Peyer's patch (tissue), 4 donors: ENCODE data around the gene WNK4.

Source experiments
- POLR2A ChIP-seq, 2 donors: fragments of 450-650 bp; IDR thresholded peaks; one replicate each; pipeline ENCODE4 v1.5.1; 2017; ENCODE audit warnings: antibody characterized with exemption in 2 of 2, mild to moderate bottlenecking in 2 of 2, moderate library complexity in 2 of 2
- TF ChIP-seq, protein P1 (sequence below), 6 experiments: fragments of 450-650 bp in 4 of 6; fragments of 200-600 bp in 2 of 6; sonication (generic) in 1 of 6; IDR thresholded peaks; one replicate each; pipeline ENCODE4 v1.5.1; 2017 to 2019; ENCODE audit warnings: antibody characterized with exemption in 6 of 6, mild to moderate bottlenecking in 3 of 6, moderate library complexity in 1 of 6

- TF ChIP-seq, protein P1, sequence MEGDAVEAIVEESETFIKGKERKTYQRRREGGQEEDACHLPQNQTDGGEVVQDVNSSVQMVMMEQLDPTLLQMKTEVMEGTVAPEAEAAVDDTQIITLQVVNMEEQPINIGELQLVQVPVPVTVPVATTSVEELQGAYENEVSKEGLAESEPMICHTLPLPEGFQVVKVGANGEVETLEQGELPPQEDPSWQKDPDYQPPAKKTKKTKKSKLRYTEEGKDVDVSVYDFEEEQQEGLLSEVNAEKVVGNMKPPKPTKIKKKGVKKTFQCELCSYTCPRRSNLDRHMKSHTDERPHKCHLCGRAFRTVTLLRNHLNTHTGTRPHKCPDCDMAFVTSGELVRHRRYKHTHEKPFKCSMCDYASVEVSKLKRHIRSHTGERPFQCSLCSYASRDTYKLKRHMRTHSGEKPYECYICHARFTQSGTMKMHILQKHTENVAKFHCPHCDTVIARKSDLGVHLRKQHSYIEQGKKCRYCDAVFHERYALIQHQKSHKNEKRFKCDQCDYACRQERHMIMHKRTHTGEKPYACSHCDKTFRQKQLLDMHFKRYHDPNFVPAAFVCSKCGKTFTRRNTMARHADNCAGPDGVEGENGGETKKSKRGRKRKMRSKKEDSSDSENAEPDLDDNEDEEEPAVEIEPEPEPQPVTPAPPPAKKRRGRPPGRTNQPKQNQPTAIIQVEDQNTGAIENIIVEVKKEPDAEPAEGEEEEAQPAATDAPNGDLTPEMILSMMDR (IDR thresholded peaks at IDR 0.05) = no peak
- TF ChIP-seq POLR2A (IDR thresholded peaks at IDR 0.05) = no peak
Measured at GRCh38 chr17:42761638-42762037, 18.8 kb upstream of the WNK4 start.
